GM23338 (cell line): ENCODE measurements around the gene RALBP1. TPM values are rescaled to one million over a fixed set of nuclear protein-coding genes. Genes with fewer than 3 reads are reported as not detected.

Source experiments
- ATAC-seq: fragments of 200-7000 bp; cut with Tn5 transposase; 3 replicates; pipeline ENCODE4 v1.9.1; 2020
- DNase-seq: peaks from one replicate; pipeline ENCODE4 v3.0.0-alpha.2; 2015; ENCODE audit warnings: low spot score
- H2AFZ ChIP-seq: fragments of 200-600 bp; sonication (generic); 2 replicates; pipeline ENCODE4 v1.8.0; 2016; ENCODE audit warnings: antibody characterized with exemption, mild to moderate bottlenecking, moderate library complexity
- H3F3A ChIP-seq: fragments of 200-600 bp; sonication (generic); replicated peaks from 2 replicates; pipeline ENCODE4 v1.8.0; 2017; ENCODE audit warnings: antibody characterized with exemption, mixed run types, low read depth
- H3K27ac ChIP-seq: fragments of 200-600 bp; sonication (generic); 2 replicates; pipeline ENCODE4 v1.6.1; 2016; ENCODE audit warnings: low read depth
- H3K27me3 ChIP-seq: fragments of 200-600 bp; sonication (generic); 2 replicates; pipeline ENCODE4 v1.8.0; 2016; ENCODE audit warnings: mild to moderate bottlenecking, mixed run types, moderate library complexity; ENCODE audit not compliant: insufficient read depth
- H3K36me3 ChIP-seq: fragments of 200-600 bp; sonication (generic); 2 replicates; pipeline ENCODE4 v1.8.0; 2016; ENCODE audit warnings: mild to moderate bottlenecking; ENCODE audit not compliant: insufficient read depth
- H3K4me1 ChIP-seq: fragments of 200-600 bp; sonication (generic); 2 replicates; pipeline ENCODE4 v1.8.0; 2016; ENCODE audit warnings: mild to moderate bottlenecking, moderate library complexity; ENCODE audit not compliant: insufficient read depth
- H3K4me2 ChIP-seq: fragments of 200-600 bp; sonication (generic); 2 replicates; pipeline ENCODE4 v1.7.1; 2017; ENCODE audit warnings: mixed run types
- H3K4me3 ChIP-seq: fragments of 200-600 bp; sonication (generic); 2 replicates; pipeline ENCODE4 v1.6.1; 2016; ENCODE audit warnings: mixed run types
- H3K79me2 ChIP-seq: fragments of 200-600 bp; sonication (generic); replicated peaks from 2 replicates; pipeline ENCODE4 v1.8.0; 2017; ENCODE audit warnings: mild to moderate bottlenecking; ENCODE audit not compliant: insufficient read depth
- H3K9me2 ChIP-seq: fragments of 200-600 bp; sonication (generic); 2 replicates; pipeline ENCODE4 v1.8.0; 2017; ENCODE audit not compliant: insufficient read depth
- H4K20me1 ChIP-seq: fragments of 200-600 bp; sonication (generic); replicated peaks from 2 replicates; pipeline ENCODE4 v1.8.0; 2017; ENCODE audit warnings: mild to moderate bottlenecking; ENCODE audit not compliant: insufficient read depth
- H3K27ac Mint-ChIP-seq: 2 replicates; pipeline ENCODE4 v1.8.0; 2020; ENCODE audit warnings: inconsistent platforms, mild to moderate bottlenecking, moderate library complexity, mixed read lengths
- H3K27me3 Mint-ChIP-seq: 3 replicates; pipeline ENCODE4 v1.8.0; 2022; ENCODE audit warnings: low read depth, mild to moderate bottlenecking, moderate library complexity, mixed read lengths, inconsistent platforms; ENCODE audit not compliant: insufficient read depth, poor library complexity
- H3K36me3 Mint-ChIP-seq: 3 replicates; pipeline ENCODE4 v1.8.0; 2021; ENCODE audit warnings: low read depth, mild to moderate bottlenecking, inconsistent platforms, moderate library complexity, mixed read lengths
- H3K4me1 Mint-ChIP-seq: 3 replicates; pipeline ENCODE4 v1.8.0; 2020; ENCODE audit warnings: mild to moderate bottlenecking, inconsistent platforms, mixed read lengths
- H3K4me3 Mint-ChIP-seq: 3 replicates; pipeline ENCODE4 v1.8.0; 2021; ENCODE audit warnings: moderate library complexity, mild to moderate bottlenecking, inconsistent platforms, mixed read lengths
- H3K9me3 Mint-ChIP-seq: 3 replicates; pipeline ENCODE4 v1.8.0; 2020; ENCODE audit warnings: moderate library complexity, mild to moderate bottlenecking, inconsistent platforms, mixed read lengths
- CREB1 ChIP-seq: fragments of 250-450 bp; sonication (Bioruptor Pico); IDR thresholded peaks from 2 replicates; pipeline ENCODE4 v1.5.0; 2020; ENCODE audit warnings: low read depth, mild to moderate bottlenecking, moderate library complexity
- EZH2 ChIP-seq: fragments of 200-600 bp; sonication (generic); IDR thresholded peaks from one replicate; pipeline ENCODE4 v1.8.0; 2017; ENCODE audit warnings: antibody characterized with exemption, mild to moderate bottlenecking, low read depth; ENCODE audit not compliant: unreplicated experiment
- EZH2phosphoT487 ChIP-seq: fragments of 200-600 bp; sonication (generic); IDR thresholded peaks from one replicate; pipeline ENCODE4 v1.8.1; 2018; ENCODE audit warnings: antibody characterized with exemption; ENCODE audit not compliant: unreplicated experiment
- JUNB ChIP-seq: IDR thresholded peaks from one replicate; pipeline ENCODE4 v1.6.1; 2016; ENCODE audit warnings: antibody characterized with exemption; ENCODE audit not compliant: unreplicated experiment
- NANOG ChIP-seq: IDR thresholded peaks from 2 replicates; pipeline ENCODE4 v1.6.1; 2016; ENCODE audit warnings: antibody characterized with exemption, borderline replicate concordance
- POLR2AphosphoS5 ChIP-seq: IDR thresholded peaks from 2 replicates; pipeline ENCODE4 v1.6.1; 2016; ENCODE audit warnings: antibody characterized with exemption, low read depth
- STAT1 ChIP-seq: IDR thresholded peaks from one replicate; pipeline ENCODE4 v1.6.1; 2016; ENCODE audit warnings: antibody characterized with exemption; ENCODE audit not compliant: unreplicated experiment
- ZNF331 ChIP-seq: fragments of 250-450 bp; sonication (Bioruptor Pico); IDR thresholded peaks from 2 replicates; pipeline ENCODE4 v1.5.0; 2020; ENCODE audit warnings: low read depth, mild to moderate bottlenecking, moderate library complexity
- polyA plus RNA-seq: library from polyadenylated mRNA; unstranded; fragments of >200 nt; fragmentation: Nextera tagmentation; extraction: Ambion mirVana; gene quantifications from 2 replicates; pipeline ENCODE4 v1.2.1, GENCODE V29; 2016
- total RNA-seq: library from RNA; depleted of rRNA; stranded (reverse); fragments of >200 nt; shearing (Covaris generic); gene quantifications from 2 replicates; pipeline ENCODE4 v1.2.3, GENCODE V29; 2014
- TF ChIP-seq, protein P1 (sequence below): IDR thresholded peaks from one replicate; pipeline ENCODE4 v1.6.1; 2018; ENCODE audit warnings: antibody characterized with exemption; ENCODE audit not compliant: unreplicated experiment
- TF ChIP-seq, protein P2 (sequence below): IDR thresholded peaks from 2 replicates; pipeline ENCODE4 v1.6.1; 2016; ENCODE audit warnings: antibody characterized with exemption
- TF ChIP-seq, protein P3 (sequence below), 2 experiments: fragments of 200-600 bp in 1 of 2; sonication (generic) in 1 of 2; conservative IDR thresholded peaks; 2 replicates each; pipeline versions ENCODE4 v1.5.1 to v1.6.1; 2016 to 2017; ENCODE audit warnings: antibody characterized with exemption in 2 of 2, low read depth in 2 of 2, mild to moderate bottlenecking in 2 of 2, moderate library complexity in 1 of 2

The RALBP1 gene
- total and polyA plus RNA-seq, 2 experiments from 2014 or later, result 80.9 to 103 TPM

DNA sequence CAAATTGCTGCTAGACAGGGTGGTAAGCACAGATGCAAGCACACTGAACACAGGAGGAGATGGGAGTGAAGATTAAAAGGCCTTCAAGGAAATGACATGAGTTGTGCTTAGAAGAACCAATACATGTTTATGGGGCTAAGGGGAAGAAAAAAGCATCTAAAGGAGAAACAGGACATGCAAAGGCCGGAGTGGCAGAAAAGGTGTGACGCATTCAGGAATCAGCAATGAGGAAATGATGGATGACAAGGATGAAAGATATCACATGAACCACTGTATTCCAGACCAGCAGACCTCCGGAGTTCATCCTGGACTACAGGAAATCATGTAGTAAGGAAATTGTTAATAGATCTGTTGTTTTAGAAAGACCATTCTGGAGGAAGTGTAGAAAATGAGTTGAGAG, 96.2 kb downstream of the RALBP1 start (continued):
- TF ChIP-seq, protein P1, sequence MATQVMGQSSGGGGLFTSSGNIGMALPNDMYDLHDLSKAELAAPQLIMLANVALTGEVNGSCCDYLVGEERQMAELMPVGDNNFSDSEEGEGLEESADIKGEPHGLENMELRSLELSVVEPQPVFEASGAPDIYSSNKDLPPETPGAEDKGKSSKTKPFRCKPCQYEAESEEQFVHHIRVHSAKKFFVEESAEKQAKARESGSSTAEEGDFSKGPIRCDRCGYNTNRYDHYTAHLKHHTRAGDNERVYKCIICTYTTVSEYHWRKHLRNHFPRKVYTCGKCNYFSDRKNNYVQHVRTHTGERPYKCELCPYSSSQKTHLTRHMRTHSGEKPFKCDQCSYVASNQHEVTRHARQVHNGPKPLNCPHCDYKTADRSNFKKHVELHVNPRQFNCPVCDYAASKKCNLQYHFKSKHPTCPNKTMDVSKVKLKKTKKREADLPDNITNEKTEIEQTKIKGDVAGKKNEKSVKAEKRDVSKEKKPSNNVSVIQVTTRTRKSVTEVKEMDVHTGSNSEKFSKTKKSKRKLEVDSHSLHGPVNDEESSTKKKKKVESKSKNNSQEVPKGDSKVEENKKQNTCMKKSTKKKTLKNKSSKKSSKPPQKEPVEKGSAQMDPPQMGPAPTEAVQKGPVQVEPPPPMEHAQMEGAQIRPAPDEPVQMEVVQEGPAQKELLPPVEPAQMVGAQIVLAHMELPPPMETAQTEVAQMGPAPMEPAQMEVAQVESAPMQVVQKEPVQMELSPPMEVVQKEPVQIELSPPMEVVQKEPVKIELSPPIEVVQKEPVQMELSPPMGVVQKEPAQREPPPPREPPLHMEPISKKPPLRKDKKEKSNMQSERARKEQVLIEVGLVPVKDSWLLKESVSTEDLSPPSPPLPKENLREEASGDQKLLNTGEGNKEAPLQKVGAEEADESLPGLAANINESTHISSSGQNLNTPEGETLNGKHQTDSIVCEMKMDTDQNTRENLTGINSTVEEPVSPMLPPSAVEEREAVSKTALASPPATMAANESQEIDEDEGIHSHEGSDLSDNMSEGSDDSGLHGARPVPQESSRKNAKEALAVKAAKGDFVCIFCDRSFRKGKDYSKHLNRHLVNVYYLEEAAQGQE, result no peak
- TF ChIP-seq STAT1 (no peak), JUNB (no peak), EZH2phosphoT487 (no peak), ZNF331 (CRISPR knock-in tag) (no peak), CREB1 (CRISPR knock-in tag) (no peak)
- TF ChIP-seq, protein P2, sequence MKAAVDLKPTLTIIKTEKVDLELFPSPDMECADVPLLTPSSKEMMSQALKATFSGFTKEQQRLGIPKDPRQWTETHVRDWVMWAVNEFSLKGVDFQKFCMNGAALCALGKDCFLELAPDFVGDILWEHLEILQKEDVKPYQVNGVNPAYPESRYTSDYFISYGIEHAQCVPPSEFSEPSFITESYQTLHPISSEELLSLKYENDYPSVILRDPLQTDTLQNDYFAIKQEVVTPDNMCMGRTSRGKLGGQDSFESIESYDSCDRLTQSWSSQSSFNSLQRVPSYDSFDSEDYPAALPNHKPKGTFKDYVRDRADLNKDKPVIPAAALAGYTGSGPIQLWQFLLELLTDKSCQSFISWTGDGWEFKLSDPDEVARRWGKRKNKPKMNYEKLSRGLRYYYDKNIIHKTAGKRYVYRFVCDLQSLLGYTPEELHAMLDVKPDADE, result no peak
- TF ChIP-seq, protein P3, sequence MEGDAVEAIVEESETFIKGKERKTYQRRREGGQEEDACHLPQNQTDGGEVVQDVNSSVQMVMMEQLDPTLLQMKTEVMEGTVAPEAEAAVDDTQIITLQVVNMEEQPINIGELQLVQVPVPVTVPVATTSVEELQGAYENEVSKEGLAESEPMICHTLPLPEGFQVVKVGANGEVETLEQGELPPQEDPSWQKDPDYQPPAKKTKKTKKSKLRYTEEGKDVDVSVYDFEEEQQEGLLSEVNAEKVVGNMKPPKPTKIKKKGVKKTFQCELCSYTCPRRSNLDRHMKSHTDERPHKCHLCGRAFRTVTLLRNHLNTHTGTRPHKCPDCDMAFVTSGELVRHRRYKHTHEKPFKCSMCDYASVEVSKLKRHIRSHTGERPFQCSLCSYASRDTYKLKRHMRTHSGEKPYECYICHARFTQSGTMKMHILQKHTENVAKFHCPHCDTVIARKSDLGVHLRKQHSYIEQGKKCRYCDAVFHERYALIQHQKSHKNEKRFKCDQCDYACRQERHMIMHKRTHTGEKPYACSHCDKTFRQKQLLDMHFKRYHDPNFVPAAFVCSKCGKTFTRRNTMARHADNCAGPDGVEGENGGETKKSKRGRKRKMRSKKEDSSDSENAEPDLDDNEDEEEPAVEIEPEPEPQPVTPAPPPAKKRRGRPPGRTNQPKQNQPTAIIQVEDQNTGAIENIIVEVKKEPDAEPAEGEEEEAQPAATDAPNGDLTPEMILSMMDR (conservative IDR thresholded peaks at IDR 0.05; ENCODE audit: low read depth in 2 of 2), result no peak

DNA sequence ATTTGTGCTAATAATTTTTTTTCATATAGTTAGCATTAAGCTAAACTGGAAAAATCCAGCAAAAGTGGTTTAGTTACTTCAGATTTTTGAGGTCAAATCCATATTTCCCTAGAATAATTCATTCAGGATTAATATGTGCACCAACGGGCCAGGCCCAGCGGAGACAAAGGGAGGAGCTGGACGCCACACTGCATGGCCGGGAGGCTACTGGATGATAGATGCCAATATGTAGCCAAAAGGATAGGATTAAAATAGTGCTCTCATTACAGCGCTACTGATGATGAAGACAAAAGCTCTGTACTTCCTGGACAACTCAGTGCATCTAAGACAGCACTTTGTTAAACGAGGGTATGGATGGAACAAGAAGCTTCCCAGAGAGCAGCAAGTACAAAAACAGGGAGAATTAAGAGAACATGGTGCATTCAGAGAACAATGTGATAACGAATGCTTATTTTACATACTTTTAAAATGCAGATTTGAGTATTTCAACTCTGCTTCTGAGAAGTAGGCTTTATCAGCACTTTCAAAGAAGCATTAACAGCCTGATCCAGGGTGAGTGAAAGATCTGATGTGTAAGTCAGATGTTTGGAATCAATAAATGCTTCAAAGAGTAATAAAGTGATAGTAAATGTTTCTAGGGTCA, 99.3 kb downstream of the RALBP1 start:
- DNase-seq (peak; percentile 30), ATAC-seq (peak; percentile 67)
- no peaks in the 10 kb centered on the region for H3K79me2 ChIP-seq
- Mint-ChIP-seq H3K4me1 (peaks cover 15% of the 10 kb centered on the region), H3K27ac (peak overlapping the region; percentile 12; the same call in 1 of the 2 replicates), H3K9me3 (no peaks in the 10 kb centered on the region), H3K36me3 (peaks cover 15% of the 10 kb centered on the region; the same call in 2 of the 3 replicates), H3K27me3 (no peaks in the 10 kb centered on the region), H3K4me3 (peak overlapping the region; percentile 26)
- no peak overlapping the region for H3K4me3 ChIP-seq
- no peak overlapping the region for H3K27ac ChIP-seq
- no peaks in the 10 kb centered on the region for H4K20me1 ChIP-seq
- peaks cover 5% of the 10 kb centered on the region; the same call in 1 of the 2 replicates for H3K36me3 ChIP-seq
- no peak overlapping the region for H2AFZ ChIP-seq
- peak overlapping the region; percentile 19 for H3K4me2 ChIP-seq
- H3K27me3 ChIP-seq, result no peaks in the 10 kb centered on the region
- peaks cover 13% of the 10 kb centered on the region for H3K4me1 ChIP-seq
- no peaks in the 10 kb centered on the region for H3F3A ChIP-seq
- no peaks in the 10 kb centered on the region for H3K9me2 ChIP-seq
- TF ChIP-seq, protein P3 (conservative IDR thresholded peaks at IDR 0.05; ENCODE audit: low read depth in 2 of 2), result no peak
- TF ChIP-seq EZH2phosphoT487, result no peak
- TF ChIP-seq, protein P1, result no peak
- TF ChIP-seq STAT1, result no peak
- TF ChIP-seq POLR2AphosphoS5, result no peak
- no peak for TF ChIP-seq EZH2
- no peak for TF ChIP-seq NANOG
